ENCODE measurements around the gene C2orf15.
"Not testable (repeated sequence)": the region's sequence is repeated elsewhere in the genome, so short reads cannot be mapped to it uniquely, and the experiment has no call there.

C2orf15 gene

DNA sequence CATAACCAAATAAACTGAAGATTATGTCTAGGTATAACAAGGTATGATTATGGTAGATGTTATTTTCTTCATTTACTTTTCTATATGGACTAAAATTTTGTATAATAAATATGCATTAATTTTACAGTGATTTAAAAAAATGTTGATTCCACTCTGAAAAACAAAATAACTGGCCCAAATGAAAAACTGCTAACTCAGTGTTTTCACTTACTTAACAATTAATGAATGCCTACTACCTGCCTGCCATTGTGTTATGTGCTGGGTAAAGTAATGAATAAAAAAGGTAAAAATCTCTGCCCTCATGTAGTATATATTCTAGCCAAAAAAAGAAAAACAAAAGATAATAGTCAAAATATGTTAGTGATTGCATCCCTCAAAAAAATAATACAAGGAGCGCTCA is 29.6 kb upstream of the C2orf15 start:
- no peak overlapping the region for H3K4me3 ChIP-seq (ENCODE audit: control insufficient read depth, low read depth, low read length)
- TF ChIP-seq CTCF (IDR thresholded peaks at IDR 0.05; ENCODE audit: control insufficient read depth, insufficient read depth, low read depth, low read length, missing control alignments), result no peak
- DNase-seq (ENCODE audit: low read depth), result no peak

DNA sequence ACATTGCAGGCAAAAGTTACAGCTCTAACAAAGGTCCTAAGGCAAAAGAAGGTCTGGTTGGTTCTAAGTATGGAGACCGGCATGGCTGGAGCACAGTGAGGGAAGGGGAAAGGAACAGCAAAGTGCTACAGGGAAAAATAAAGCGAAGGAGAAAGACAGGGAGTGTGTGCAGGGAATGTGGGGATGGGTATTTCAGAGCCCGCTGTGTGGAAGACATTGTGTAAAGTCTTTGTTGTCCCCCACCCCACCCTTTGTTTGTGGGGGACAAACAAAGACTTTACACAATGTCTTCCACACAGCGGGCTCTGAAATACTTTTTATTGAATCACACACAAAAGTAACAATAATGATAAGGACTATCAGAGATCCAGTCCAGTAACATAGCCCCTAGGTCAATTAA is 28.9 kb upstream of the C2orf15 start:
- DNase-seq (ENCODE audit: low read depth), result no peak
- no peak overlapping the region for H3K4me3 ChIP-seq (ENCODE audit: control insufficient read depth, low read depth, low read length)
- TF ChIP-seq CTCF (IDR thresholded peaks at IDR 0.05; ENCODE audit: control insufficient read depth, insufficient read depth, low read depth, low read length, missing control alignments), result no peak

- no peak for TF ChIP-seq CTCF (IDR thresholded peaks at IDR 0.05; ENCODE audit: control insufficient read depth, insufficient read depth, low read depth, low read length, missing control alignments)
- no peak for DNase-seq (ENCODE audit: low read depth)
- no peak overlapping the region for H3K4me3 ChIP-seq (ENCODE audit: control insufficient read depth, low read depth, low read length)
Observed at GRCh38 chr2:99127981-99128380, 13.5 kb upstream of the C2orf15 start.

- not testable (repeated sequence) for H3K4me3 ChIP-seq (ENCODE audit: control insufficient read depth, low read depth, low read length)
Observed at GRCh38 chr2:99135044-99135556, 6.4 kb upstream of the C2orf15 start.

DNA sequence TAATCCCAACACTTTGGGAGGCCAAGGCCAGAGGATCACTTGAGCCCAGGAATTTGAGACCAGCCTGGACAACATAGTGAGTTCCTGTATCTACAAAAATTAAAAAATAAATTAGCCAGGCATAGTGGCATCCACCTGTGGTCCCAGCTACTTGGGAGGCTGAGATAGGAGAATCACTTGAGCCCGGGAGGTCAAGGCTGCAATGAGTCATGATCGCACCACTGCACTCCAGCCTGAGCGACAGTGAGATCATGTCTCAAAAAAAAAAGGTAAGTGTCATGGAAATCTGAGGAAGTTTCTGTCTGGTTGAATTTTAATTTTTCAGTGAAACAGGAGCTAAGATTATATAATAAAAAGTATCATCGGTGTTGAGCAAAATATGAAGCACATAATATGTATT is 2.5 kb upstream of the C2orf15 start:
- no peak for TF ChIP-seq CTCF (IDR thresholded peaks at IDR 0.05; ENCODE audit: control insufficient read depth, insufficient read depth, low read depth, low read length, missing control alignments)
- DNase-seq (ENCODE audit: low read depth), result no peak

More at GRCh38 chr2:99135044-99135556, 6.4 kb upstream of the C2orf15 start:
- not testable (repeated sequence) for DNase-seq (ENCODE audit: low read depth)

GRCh38 chr2:99140056-99140859 is 1.2 kb upstream of the C2orf15 start:
- no peak for DNase-seq (ENCODE audit: low read depth)
- no peak for TF ChIP-seq CTCF (IDR thresholded peaks at IDR 0.05; ENCODE audit: control insufficient read depth, insufficient read depth, low read depth, low read length, missing control alignments)
- H3K4me3 ChIP-seq (ENCODE audit: control insufficient read depth, low read depth, low read length), result peak overlapping the region; percentile 75

More for the DNA sequence above, 2.5 kb upstream of the C2orf15 start:
- H3K4me3 ChIP-seq (ENCODE audit: control insufficient read depth, low read depth, low read length), result no peak overlapping the region

- no peak for DNase-seq (ENCODE audit: low read depth)
- no peak for TF ChIP-seq CTCF (IDR thresholded peaks at IDR 0.05; ENCODE audit: control insufficient read depth, insufficient read depth, low read depth, low read length, missing control alignments)
- peak overlapping the region; percentile 75 for H3K4me3 ChIP-seq (ENCODE audit: control insufficient read depth, low read depth, low read length)
Observed at GRCh38 chr2:99140860-99141109, 722 bp upstream of the C2orf15 start.
